Ramos (cell line): ENCODE data around the gene GFI1.
"Not testable (repeated sequence)": the region's sequence is repeated elsewhere in the genome, so short reads cannot be mapped to it uniquely, and the experiment has no call there.

Experiments
- in situ Hi-C: fragments of 300-500 bp; cut with MboI; formaldehyde crosslinking; loops from one replicate; pipeline ENCODE4 v1.14.3; 2022; ENCODE audit warnings: low sequenced_read_pairs; ENCODE audit not compliant: unreplicated experiment

The GFI1 gene

GRCh38 chr1:92466683-92467352, 19.9 kb downstream of the GFI1 start:
- in situ Hi-C loops = no loop called here

DNA sequence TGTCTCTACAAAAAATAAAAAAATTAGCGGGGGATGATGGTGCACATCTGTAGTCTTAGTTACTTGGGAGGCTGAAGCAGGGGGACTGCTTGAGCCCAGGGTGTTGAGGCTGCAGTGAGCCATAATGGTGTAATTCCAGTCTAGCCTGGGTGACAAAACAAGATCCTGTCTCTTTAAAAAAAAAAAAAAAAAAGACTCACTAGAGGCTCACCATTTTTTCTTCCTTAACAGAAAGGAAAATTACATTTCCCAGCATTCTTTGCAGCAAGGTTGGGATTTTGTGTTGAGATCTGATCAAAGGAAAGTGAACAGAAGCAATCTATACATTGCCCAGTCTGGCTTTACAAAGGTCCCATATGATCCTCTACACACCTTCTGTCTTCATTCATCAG, 21.5 kb downstream of the GFI1 start:
- in situ Hi-C loops = no loop called here

DNA sequence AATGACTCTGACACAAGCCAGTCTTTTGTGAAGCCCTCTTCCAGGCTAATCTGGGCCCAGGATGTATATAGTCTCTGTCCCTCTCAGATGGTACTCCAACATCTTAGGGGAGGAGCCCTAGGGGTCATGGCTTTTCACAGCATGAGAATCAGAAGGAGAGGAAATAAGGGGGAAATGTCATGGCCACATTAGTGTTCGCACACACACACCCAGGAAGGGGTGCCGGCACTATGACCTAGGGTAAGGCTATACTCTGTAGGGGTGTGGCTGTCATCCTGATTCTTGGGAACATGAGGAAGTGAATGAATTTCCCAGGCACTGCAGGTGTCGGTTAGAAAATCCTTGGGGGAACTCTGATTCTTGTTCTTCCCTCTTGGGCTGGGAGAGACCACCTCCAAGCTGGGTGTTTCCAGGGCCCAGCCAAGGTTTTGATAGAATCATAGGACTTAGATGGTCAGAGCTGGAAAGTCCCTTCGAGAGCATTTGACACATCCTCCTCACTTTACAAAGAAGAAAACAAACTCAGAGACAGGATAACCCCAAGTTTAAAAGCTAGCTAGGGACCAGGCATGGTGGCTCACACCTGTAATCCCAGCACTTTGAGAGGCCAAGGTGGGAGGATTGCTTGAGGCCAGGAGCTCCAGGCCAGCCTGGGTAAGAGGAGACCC, 22.0 kb downstream of the GFI1 start:
- in situ Hi-C loops = no loop called here

GRCh38 chr1:92461364-92462097, 25.2 kb downstream of the GFI1 start:
- in situ Hi-C loops = no loop called here

DNA sequence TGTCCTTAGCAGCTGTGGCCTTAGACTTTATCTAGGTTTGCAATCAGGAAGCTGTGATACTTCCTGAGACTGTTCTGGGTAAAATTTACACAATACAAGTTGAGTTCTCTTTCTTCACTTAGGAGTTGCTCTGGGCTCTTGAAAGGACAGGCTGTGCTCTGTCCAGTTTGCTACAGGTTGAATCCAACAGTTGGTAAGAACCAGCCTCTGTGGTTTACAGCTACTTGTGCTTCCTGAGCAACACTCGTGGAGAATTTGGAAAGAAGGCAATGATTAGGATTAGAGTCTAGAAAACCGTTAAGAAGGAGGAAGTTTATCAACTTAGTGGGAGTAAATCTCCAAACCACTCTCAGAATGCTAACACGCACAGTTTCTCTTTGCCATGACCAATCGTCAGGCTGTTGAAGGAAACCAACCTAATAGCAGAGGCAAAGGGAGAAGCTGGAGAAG, 26.8 kb downstream of the GFI1 start:
- in situ Hi-C loops = no loop called here

GRCh38 chr1:92458146-92458545, 28.6 kb downstream of the GFI1 start:
- in situ Hi-C loops = no loop called here

DNA sequence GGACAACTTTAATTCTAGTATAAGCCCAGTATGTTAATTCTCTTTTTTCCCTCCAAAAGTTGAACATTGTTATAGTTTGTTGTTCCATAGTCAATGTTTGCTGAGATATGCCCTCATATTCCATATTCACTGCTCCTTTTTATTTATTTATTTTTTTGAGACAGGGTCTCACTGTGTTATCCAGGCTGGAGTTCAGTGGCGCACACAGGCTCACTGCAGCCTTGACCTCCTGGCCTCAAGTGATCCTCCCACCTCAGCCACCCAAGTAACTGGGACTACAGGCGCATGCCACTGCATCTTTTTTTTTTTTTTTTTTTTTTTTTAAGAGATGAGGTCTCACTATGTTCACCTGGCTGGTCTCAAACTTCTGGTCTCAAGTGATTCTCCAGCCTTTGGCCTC, 38.7 kb downstream of the GFI1 start:
- in situ Hi-C loops = no loop called here

- in situ Hi-C loops = no loop called here
These were observed 39.6 kb downstream of the GFI1 start for GRCh38 chr1:92447033-92447681.

GRCh38 chr1:92446546-92446945, 40.2 kb downstream of the GFI1 start:
- in situ Hi-C loops = no loop called here

- in situ Hi-C loops = no loop called here
These were observed 40.9 kb downstream of the GFI1 start for GRCh38 chr1:92445865-92446264.

DNA sequence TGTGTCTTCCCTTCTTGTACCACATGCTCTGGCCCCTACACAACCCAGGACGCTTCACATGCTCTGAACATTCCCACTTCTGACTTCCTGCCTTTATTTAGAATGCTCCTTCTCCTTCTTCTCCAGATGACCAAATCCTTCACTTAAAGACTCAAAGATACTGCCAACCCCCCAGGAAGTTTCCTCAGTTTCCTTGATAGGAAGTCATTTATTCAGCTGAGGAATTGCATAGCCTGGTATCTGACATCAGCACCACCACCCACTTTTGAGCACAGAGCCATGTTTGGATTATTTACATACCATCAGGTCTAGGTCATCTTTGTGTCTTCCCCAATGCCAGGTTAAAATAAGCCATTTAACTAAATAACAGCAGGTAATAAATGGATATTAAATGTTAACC, 42.4 kb downstream of the GFI1 start:
- in situ Hi-C loops = no loop called here

GRCh38 chr1:92443893-92444292, 42.8 kb downstream of the GFI1 start:
- in situ Hi-C loops = no loop called here

- in situ Hi-C loops = no loop called here
These were observed 44.4 kb downstream of the GFI1 start for GRCh38 chr1:92442351-92442750.

DNA sequence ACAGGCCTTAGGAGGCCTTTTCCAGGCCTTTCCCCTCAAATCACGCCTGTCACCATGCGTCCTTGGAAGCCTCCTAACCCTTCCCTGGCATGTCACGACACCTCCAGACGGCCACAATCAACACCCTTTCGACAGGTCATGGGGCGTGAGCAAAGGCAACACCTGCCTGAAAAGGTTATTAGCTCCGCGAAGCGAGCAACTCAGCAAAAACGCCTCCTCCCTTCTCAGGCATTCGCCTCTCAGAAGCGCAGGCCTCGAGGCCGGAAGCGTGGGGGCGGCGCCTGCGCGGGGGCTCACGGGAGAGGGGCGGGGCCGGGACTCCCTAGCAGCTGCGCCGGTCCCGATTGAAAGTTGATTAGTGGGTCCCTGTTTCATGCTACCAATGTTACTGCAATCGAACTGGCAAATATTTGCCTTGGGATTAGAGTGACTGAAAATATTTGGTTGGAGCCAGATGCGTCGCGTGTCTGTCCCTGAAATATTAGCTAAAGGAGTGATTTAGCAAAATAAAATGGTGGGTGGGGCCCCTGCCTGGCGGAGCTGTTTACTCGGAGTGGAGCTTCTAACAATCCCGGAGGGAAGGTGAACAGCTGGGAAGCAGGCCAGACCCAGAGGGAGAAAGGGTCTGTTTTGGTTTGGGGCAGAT, 44.9 kb downstream of the GFI1 start:
- in situ Hi-C loops = no loop called here

DNA sequence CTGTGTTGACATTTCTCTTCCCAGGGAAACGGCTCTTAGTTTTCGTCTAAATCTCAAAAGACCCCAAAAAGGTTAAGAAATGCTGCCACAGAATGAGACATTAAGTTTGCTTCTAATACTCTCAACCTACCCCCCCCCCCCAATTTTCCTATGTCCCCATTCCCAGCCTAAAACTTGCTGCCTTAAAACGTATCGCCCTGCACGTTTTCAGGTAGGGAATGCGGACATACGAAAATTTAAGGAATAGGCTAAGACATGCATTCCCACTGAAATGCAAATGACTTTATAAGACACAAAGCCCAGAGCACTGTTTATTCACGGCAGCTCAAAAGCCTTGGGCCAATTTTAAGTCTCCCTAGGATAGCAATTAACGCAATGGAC, 45.4 kb downstream of the GFI1 start:
- in situ Hi-C loops = no loop called here

GRCh38 chr1:92439291-92439690, 47.4 kb downstream of the GFI1 start:
- in situ Hi-C loops = no loop called here

GRCh38 chr1:92434572-92434971, 52.2 kb downstream of the GFI1 start:
- in situ Hi-C loops = not testable (repeated sequence)

DNA sequence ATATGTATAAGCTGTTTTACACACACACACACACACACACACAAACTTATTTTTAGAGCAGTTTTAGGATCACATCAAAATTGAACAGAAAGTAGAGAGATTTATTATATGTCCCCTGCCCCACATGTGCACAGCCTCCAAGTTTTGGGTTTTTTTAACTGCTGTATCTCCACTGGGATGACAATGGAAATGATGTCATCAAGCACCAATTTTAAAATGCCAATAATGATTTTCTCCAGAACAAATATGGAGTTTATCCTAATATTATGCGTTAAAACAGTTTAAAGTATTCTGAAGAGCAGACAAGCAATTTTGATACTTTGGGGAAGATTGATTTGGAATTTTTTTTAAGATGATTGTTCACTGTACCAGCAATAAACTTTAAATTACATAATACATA, 56.7 kb downstream of the GFI1 start:
- in situ Hi-C loops = no loop called here

DNA sequence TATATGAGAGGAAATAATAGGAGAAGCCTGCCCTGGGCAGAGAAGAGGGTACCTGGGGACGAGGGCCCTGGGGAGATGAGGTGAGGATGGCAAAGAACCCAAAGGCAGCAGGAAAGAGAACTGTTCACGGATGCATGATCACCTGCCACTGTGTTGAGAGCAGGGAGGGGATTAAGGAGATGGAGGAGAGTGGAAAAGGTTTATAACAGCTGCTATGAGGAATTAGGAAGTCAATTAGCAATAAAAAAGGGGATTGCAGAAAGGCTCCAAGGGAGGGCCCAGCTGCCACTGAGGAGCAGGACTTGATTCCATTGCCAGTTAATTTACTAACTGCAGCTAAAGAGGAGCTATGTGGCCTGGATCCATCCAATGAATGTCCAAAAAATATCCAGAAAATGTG, 61.1 kb downstream of the GFI1 start:
- in situ Hi-C loops = no loop called here
